ENCODE data around the gene PLRG1.

PLRG1 gene

DNA sequence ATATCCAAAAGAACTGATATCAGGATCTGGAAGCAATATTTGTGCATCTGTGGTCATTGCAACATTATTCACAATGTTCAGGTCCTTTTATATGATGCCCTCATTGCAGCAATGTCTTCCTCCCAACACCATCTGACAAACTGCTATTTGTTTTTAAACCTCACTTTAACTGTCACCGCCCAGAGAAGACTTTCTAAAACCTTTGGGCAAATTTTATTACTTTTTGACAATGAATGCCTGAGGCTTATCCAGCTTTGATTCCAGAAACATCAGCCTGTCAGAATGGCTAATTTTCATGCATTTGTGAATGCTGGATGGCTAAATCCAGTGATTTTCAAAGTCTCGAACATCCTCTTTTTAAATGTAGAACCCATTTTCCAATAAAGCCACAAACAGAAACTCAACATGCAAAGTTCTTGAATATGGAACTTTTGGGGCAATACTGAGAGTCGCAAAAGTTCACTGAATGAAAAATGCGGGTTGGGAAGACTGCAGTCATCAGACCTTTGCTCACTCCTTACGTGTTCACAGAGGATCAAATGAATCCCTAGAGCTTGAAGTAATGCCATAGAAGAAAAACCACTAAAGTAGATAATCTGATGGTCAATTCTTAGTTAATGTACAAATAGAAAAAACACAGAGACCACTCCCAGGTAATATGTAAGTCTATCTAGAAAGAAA, 23.1 kb upstream of the PLRG1 start:
- no peak for DNase-seq

DNA sequence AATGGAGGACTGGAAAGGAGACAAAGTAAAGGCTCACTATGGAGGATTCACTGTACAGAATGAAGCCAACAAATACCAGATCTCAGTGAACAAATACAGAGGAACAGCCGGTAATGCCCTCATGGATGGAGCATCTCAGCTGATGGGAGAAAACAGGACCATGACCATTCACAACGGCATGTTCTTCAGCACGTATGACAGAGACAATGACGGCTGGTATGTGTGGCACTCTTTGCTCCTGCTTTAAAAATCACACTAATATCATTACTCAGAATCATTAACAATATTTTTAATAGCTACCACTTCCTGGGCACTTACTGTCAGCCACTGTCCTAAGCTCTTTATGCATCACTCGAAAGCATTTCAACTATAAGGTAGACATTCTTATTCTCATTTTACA, 19.4 kb upstream of the PLRG1 start:
- no peak for DNase-seq

DNA sequence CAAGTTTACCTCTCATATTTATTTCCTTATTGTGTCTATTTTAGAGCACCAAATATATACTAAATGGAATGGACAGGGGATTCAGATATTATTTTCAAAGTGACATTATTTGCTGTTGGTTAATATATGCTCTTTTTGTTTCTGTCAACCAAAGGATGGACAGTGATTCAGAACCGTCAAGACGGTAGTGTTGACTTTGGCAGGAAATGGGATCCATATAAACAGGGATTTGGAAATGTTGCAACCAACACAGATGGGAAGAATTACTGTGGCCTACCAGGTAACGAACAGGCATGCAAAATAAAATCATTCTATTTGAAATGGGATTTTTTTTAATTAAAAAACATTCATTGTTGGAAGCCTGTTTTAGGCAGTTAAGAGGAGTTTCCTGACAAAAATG, 18.8 kb upstream of the PLRG1 start:
- no peak for DNase-seq

DNA sequence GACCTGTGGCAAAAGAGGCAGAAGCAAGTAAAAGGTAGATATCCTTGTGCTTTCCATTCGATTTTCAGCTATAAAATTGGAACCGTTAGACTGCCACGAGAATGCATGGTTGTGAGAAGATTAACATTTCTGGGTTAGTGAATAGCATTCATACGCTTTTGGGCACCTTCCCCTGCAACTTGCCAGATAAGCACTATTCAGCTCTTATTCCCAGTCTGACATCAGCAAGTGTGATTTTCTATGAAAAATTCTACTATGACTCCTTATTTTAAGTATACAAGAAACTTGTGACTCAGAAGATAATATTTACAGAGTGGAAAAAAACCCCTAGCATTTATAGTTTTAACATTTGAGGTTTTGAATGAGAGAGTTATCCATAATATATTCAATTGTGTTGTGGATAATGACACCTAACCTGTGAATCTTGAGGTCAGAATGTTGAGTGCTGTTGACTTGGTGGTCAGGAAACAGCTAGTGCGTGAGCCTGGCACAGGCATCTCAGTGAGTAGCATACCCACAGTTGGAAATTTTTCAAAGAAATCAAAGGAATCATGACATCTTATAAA, 16.5 kb upstream of the PLRG1 start:
- no peak for DNase-seq

DNA sequence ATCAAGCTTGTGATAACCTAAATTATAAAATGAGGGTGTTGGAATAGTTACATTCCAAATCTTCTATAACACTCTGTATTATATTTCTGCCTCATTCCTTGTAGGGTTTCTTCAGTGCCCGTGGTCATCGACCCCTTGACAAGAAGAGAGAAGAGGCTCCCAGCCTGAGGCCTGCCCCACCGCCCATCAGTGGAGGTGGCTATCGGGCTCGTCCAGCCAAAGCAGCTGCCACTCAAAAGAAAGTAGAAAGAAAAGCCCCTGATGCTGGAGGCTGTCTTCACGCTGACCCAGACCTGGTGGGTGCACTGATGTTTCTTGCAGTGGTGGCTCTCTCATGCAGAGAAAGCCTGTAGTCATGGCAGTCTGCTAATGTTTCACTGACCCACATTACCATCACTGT, 15.5 kb upstream of the PLRG1 start:
- no peak for DNase-seq

DNA sequence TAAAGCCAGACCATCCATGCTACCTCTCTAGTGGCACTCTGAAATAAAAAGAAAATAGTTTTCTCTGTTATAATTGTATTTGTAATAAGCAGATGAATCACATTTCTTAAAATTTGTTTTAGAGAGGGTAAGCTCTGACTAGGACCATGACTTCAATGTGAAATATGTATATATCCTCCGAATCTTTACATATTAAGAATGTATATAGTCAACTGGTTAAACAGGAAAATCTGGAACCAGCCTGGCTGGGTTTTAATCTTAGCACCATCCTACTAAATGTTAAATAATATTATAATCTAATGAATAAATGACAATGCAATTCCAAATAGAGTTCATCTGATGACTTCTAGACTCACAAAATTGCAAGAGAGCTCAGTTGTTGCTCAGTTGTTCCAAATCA, 14.1 kb upstream of the PLRG1 start:
- DNase-seq: no peak

DNA sequence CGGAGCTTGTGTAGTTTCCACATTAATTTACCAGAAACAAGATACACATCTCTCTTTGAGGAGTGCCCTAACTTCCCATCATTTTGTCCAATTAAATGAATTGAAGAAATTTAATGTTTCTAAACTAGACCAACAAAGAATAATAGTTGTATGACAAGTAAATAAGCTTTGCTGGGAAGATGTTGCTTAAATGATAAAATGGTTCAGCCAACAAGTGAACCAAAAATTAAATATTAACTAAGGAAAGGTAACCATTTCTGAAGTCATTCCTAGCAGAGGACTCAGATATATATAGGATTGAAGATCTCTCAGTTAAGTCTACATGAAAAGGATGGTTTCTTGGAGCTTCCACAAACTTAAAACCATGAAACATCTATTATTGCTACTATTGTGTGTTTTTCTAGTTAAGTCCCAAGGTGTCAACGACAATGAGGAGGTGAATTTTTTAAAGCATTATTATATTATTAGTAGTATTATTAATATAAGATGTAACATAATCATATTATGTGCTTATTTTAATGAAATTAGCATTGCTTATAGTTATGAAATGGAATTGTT, 12.6 kb upstream of the PLRG1 start, which contains the start of gene FGB:
TSS of gene FGB (plus strand) at position 315 of the 558 bp plus-strand sequence. CDS start at position 323, 8 bp downstream.
- DNase-seq: no peak

DNA sequence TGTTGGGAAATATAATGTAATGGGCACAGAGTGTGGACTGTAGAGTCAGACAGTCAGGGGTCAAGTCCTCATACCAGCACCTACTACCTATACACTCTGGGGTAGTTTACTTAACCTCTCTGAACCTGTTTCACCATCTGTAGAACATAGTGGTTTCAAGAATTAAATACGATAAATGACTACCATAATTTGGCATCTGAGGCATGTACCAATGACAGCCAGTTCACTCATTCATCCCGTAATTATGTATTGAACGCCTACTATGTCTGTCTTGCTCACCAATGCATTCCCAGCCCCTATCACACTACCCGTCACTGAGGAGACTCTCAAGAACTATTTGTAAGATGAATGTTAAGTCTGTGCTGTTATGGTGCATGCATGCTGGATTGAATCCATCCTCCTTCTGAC, 10.6 kb upstream of the PLRG1 start:
- no peak for DNase-seq

DNA sequence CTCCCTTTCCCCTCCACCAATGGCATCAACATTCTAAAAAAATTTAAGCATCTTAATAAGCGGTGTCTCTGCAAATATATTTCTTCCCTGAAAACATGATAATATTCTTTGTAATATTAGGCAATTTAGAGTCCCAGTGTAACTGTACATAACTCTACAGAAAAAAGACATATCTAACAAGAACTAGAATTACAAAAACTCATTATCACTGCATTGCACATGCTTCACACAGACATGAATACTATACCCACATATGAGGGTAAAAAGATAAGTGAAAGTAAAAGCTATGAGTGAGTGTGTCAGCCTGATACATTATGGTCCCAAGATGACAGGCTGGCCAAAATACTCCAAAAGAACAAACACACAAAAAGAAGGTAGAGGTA, 10.2 kb upstream of the PLRG1 start:
- no peak for DNase-seq

DNA sequence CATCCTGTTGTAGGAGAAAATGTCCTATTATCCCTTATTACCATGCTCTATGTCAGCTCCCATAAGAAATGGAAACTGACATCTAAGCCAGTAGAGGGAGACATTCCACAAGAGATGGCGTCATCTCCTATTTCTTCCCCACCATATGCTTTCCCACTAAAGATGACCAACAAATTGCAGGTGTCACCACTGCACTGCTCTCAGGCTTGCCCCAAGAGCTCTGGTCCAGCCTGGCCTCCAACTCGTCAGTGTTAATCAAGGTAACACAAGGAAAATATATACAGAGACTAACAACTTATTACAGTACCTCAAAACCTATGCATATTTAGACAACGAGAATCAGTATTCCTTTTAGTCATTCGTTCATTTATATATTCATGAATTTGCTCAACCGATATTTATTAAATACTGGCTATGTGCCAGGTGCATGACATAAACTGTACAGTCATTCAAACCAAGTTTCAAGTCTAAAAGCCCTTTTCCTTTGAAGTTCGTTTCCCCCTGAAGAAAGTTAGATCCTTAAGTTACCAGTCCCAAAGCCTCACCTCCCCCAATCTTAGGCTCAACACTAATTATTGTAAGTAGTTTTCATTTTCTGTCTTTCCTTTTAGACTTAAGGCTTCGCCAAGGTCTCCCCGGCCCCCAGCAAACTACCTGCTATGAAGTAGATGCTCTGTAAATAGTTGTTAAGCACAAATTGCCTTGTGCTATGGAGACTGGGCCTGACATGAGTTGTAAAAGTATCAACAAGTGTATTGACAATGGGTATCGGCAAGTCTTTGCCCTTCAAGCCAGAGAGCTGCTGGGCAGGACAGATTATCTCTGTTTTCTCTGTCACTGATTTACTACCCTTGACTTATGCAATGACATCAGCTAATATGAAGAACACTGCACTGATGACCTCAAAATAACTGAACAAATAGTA, 9.6 kb upstream of the PLRG1 start:
- no peak for DNase-seq

DNA sequence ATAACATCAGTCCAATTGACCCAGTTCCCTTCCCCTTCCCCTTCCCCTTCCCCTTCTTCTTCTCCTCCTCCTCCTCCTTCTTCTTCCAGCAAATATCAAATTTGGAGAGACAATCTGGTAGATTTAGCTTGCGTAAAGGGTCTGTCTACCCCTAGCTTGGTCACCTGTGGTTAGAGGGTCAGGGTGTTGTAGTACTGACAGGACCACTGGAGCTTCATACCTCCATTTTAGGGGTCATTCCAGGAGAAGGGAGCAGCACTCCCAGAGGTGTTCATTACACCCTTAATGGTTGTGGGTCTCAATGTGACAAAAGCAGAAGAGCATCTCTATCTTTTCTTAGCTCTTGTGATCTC, 8.9 kb upstream of the PLRG1 start:
- no peak for DNase-seq

DNA sequence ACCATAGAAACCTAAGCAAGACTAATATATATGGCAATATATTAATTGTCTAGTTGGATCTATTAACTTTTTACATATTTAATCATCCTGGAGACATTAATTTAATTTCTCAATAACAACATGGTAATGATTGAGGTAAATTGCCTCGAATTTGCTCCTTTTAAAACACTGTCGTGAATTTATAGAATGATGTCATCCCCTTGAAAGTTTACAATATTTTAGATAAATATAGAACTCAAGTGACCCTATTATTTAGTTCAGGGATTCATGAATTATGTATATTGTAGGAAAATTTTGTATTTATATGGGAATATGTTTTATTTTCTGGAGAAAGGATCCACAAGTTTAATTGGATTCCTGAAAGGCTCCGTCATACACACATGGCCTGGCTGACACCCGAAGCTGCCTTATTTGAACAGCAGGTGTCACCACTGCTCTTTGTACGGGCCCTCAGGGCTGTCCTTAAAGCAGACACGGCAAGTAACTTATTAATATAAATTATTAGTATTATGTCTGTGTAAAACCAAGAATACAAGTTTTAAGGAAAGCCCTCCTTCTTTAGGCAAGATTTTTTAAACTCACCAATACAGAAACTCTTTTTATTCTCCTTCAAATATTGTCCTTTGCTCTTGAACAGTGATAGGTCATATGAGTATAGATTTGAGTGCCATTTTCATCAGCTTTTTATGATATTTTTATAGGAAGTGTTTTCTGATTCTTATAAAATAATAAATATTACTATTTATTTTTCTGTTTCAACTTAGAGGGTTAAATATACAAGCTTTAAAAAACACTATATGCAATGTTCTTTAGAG, 1.9 kb upstream of the PLRG1 start:
- DNase-seq: peak; percentile 68 to 78

DNA sequence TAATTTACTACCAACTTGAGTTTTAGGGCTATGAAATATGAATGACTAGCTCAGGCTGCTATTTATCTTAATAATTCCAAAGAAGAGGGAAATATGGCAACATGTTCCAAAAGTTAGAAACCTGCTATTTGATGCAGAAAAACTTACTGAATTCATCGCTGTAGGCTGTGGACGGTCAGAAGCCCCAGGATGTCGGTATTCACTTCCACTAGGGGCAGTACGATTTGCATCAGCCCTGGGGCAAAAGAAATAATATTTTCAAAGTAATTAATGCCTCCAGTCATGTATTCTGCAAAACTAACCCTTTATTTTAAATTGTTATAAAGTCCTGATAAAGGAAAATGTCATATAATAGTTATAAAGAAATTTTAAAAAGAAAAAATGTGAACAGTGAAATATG, 4.5 kb downstream of the PLRG1 start:
- no peak for DNase-seq

DNA sequence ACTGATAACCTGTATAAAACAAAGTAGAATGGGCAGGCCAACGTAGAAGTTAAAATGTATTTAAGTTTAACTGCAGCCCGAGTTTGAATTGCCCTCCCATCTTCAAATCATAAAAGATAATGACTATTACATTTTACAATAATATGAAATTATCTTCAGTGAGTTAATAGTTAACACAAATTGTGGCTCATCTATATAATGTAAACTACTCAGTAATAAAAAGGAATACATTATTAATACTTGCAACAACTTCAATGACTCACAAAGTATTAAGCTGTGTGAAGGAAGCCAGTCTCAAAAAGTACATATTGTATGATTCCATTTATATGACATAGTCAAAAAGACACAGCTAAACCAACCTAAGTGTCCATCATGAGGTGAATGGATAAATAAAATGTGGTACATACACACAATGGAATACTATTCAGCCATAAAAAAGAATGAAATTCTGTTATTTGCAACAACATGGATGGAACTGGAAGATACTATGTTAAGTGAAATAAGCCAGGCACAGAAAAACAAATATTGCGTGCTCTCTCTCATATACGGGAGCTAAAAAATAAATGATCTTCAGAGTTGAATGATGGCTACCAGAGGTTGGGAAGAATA, 7.8 kb downstream of the PLRG1 start:
- DNase-seq: no peak

DNA sequence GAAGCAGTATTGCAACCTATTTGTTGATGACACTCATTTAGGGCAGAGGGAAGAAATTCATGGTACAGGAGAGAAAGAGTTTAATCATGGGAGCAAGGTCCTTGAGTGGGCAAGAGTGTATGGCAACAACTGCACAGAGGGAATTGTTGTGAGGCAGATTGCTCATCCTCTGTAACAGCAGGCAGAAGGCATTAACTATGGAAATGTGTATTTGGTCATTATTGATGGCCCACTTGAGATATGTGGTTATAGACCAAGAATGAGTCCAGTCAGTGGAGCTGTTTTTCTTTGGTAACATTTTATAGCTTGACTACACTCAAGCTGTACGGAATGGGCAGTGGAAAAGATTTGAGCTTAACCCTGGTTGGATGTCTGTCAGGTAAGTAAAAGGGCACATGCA, 15.9 kb downstream of the PLRG1 start:
- no peak for DNase-seq

DNA sequence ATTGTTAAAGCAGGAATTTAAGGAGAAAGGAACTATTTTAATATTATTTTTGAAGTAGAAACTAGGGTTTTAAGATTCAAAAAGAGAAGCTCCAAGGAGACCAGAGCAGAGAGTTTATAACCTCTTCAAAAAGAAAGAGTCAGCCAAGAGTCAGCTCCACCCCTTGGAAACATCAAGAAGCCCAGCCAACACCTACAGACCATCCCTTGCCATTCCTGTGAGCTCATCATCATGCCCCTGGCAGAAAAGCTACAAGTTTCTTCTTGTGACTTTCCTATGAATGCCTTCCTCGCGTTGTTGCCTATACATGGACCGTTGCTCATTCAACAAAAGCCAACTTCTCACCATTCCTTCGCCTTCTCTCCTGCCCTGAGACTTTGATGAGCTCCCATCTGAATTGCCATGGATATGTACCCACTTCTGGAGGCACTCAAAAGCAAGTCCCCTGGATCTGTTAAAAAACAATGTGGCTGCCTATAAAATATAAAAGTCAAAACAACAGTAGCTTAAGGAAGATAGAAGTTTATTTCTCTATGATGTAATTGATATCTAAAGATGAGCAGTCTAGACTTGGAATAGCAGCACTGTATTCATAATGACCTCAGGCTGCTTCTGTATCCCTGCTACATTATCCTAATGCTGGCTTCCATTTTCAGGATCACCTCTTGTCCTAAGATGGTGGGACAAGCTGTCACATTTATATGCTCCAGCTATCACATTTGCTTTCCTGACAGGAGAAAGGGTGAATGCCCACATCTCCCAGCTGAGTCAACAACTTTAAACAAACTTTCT, 20.3 kb downstream of the PLRG1 start:
- no peak for DNase-seq

DNA sequence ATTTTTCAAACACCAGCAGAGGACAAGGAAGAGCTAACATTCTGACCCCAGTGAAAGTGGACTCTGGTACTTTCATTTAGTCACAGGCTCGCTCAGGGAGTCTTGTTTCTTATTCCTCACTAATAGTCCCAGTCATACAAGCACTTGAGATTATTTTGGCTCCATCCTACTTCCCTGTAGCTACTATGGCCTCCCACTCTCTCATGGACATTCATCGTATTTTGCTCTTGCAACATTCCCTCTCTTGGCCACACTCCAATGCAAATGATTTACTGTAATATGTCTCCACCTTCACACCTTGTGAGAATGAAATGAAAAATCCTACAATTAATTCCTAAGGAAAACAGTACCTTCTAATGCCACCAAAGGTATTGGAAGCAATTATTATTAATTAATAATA, 21.3 kb downstream of the PLRG1 start:
- no peak for DNase-seq

DNA sequence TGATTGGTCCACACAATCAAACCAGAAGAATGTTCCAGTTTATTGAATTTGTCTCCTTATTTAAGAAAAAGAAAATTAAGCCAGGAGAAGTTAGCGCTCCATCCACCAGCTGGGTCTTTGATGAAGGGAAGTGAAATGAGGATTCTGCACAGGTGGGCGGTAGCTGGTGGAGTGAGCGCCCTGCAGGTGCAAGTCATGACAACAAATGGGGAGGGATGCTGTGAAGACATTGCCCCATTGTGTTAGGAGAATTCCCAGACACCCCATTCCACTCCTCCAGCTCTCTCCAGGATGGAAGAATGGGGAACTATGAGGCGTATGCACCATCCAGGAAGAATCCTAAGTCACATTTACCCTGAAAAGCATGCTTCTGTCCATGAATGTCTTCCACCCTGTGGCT, 22.9 kb downstream of the PLRG1 start:
- no peak for DNase-seq

DNA sequence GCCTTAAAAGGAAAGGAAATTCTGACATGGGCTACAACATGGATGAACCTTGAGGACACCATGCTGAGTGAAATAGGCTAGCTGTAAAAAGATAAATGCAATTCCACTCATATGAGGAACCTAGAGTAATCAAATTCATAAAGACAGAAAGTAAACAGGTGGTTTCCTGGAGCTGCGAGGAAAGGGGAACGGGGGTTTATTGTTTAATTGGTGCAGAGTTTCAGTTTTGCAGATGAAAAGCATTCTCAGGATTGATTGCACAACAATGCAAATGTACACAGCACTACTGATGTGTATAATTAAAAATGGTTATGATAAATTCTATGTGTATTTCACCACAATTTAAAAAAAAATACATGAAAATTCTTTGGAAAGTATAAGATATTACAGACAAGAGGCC, 24.0 kb downstream of the PLRG1 start:
- no peak for DNase-seq

DNA sequence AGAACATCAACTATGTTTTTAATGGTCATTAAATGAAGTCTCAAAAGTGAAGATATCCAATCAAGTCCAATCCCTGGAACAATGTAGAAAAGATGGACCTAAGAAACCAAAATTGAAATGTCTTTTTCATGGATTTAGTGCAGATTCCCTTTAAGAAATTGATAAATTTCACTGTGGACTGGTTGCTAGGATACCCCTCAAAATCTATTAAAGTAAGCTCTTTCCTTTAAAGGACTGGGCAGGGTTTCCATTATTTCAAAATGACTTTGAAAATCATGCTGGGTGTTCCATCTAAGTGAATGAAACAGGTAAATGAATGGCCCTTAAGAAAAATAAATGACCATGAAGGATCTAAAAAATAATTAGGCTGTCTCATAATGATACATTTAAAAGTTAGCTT, 28.6 kb downstream of the PLRG1 start:
- DNase-seq: no peak

DNA sequence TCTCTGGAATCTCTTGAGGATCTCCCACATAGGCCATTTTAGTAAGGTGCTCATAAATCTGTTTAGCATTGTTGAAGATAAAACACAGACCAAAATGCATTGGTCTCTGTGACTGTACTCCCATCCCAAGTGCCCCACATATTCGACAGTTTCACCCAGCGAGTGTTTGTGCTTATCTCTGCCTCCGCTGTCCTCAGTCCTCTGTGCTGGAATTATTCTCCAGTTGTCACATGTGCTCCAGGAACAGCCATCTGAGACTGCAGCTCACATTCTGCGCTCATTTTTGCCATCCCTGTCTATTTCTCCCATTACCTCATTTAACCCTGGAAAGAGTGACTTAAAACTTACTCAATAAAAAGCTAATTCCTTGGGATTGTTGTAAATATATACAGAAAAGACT, 31.0 kb downstream of the PLRG1 start:
- DNase-seq: no peak

DNA sequence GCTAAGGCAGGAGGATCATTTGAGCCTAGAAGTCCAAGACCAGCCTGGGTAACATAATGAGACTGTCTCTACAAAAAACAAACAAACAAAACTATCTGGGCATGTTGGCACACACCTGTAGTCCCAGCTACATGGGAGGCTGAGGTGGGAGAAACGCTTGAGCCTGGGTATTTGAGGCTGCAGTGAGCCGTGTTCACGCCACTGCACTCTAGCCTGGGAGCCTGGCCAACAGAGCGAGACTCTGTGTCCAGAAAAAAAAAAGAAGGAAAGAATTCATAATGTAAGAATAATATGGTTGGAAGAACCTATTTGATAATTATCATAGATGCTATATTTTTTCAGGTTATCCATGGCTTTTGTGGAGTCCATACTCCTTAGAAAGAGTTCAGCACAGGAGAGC, 32.6 kb downstream of the PLRG1 start:
- no peak for DNase-seq

Data from activated CD4-positive, alpha-beta T cell treated with anti-CD3 and anti-CD28 coated beads, Interleukin-2, amount 50 U/mL, for 48 hours (primary cell).